ENCODE results near the gene ULBP3.

DNA sequence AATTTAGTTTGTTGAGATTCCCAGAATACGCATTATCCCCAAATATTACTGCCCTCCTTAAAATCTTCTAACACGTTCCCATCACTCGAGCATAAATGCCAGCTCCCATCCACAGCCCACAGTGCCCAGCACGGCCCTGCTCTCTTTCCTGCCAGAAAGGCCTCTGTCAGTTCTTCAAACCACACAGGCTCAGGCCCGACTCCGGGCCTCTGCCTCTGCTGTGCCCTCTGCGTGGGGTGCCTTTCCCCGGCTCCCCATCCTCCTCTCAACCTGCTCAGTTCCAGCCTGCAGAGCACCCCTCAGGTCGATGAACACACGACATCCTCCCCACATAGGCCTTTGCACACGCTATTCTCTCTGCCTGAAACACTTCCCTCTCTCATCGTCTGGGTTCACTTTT is 12.8 kb downstream of the ULBP3 start:
- TF ChIP-seq, protein P1, sequence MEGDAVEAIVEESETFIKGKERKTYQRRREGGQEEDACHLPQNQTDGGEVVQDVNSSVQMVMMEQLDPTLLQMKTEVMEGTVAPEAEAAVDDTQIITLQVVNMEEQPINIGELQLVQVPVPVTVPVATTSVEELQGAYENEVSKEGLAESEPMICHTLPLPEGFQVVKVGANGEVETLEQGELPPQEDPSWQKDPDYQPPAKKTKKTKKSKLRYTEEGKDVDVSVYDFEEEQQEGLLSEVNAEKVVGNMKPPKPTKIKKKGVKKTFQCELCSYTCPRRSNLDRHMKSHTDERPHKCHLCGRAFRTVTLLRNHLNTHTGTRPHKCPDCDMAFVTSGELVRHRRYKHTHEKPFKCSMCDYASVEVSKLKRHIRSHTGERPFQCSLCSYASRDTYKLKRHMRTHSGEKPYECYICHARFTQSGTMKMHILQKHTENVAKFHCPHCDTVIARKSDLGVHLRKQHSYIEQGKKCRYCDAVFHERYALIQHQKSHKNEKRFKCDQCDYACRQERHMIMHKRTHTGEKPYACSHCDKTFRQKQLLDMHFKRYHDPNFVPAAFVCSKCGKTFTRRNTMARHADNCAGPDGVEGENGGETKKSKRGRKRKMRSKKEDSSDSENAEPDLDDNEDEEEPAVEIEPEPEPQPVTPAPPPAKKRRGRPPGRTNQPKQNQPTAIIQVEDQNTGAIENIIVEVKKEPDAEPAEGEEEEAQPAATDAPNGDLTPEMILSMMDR (IDR thresholded peaks at IDR 0.05), result no peak
- TF ChIP-seq NFIC (IDR thresholded peaks at IDR 0.05; ENCODE audit: borderline replicate concordance) (no peak), RFX5 (IDR thresholded peaks at IDR 0.05; ENCODE audit: low read length) (no peak), RAD21 (IDR thresholded peaks at IDR 0.05; ENCODE audit: low read length) (no peak), EZH2phosphoT487 (IDR thresholded peaks at IDR 0.05; ENCODE audit: borderline replicate concordance, low read depth) (no peak), POLR2AphosphoS5 (IDR thresholded peaks at IDR 0.05; ENCODE audit: low read depth, low read length) (no peak), GABPA (IDR thresholded peaks at IDR 0.05; ENCODE audit: low read depth) (no peak), EP300 (IDR thresholded peaks at IDR 0.05; ENCODE audit: borderline replicate concordance in 1 of 2, low read depth in 1 of 2, low read length in 1 of 2) (no peak), REST (IDR thresholded peaks at IDR 0.05; ENCODE audit: low read depth, low read length) (no peak), CHD2 (IDR thresholded peaks at IDR 0.05; ENCODE audit: low read length, partially characterized antibody) (no peak)
